HEK293 (cell line): ENCODE results near the gene CXADR.

Experiments used
- IKZF3 ChIP-seq: fragments of 450-650 bp; IDR thresholded peaks from 2 replicates; pipeline ENCODE4 v1.5.0; 2018; ENCODE audit warnings: missing biosample characterization, mild to moderate bottlenecking, missing genetic modification characterization, moderate library complexity
- OVOL3 ChIP-seq: fragments of 450-650 bp; formaldehyde crosslinking; IDR thresholded peaks from 2 replicates; pipeline ENCODE4 v1.5.1; 2016; ENCODE audit warnings: missing biosample characterization, missing genetic modification characterization
- PBX3 ChIP-seq: sonication (generic); formaldehyde crosslinking; IDR thresholded peaks from 2 replicates; pipeline ENCODE4 v1.8.1; 2022; ENCODE audit warnings: mild to moderate bottlenecking, moderate library complexity, missing genetic modification reagents
- PRDM1 ChIP-seq: fragments of 450-650 bp; formaldehyde crosslinking; IDR thresholded peaks from 2 replicates; pipeline ENCODE4; 2016; ENCODE audit warnings: missing biosample characterization, missing genetic modification characterization
- SP7 ChIP-seq: fragments of 450-650 bp; formaldehyde crosslinking; IDR thresholded peaks from 2 replicates; pipeline ENCODE4 v1.5.1; 2016; ENCODE audit warnings: missing biosample characterization, missing genetic modification characterization
- TRIM28 ChIP-seq: IDR thresholded peaks from 2 replicates; pipeline ENCODE4 v1.6.1; 2011; ENCODE audit warnings: low read length, control low read depth, borderline replicate concordance
- ZFP41 ChIP-seq: fragments of 450-650 bp; formaldehyde crosslinking; IDR thresholded peaks from 2 replicates; pipeline ENCODE4 v1.5.1; 2016; ENCODE audit warnings: missing biosample characterization, missing genetic modification characterization, borderline replicate concordance
- ZIC2 ChIP-seq: fragments of 450-650 bp; formaldehyde crosslinking; IDR thresholded peaks from 2 replicates; pipeline ENCODE4 v1.5.1; 2016; ENCODE audit warnings: missing biosample characterization, missing genetic modification characterization
- ZNF114 ChIP-seq: fragments of 450-650 bp; formaldehyde crosslinking; IDR thresholded peaks from 2 replicates; pipeline ENCODE4 v1.5.0; 2017; ENCODE audit warnings: missing biosample characterization, missing genetic modification characterization
- ZNF140 ChIP-seq: fragments of 450-650 bp; formaldehyde crosslinking; IDR thresholded peaks from 2 replicates; pipeline ENCODE4 v1.5.1; 2016; ENCODE audit warnings: missing biosample characterization, missing genetic modification characterization
- ZNF2 ChIP-seq: fragments of 450-650 bp; formaldehyde crosslinking; IDR thresholded peaks from 2 replicates; pipeline ENCODE4 v1.5.1; 2016; ENCODE audit warnings: missing biosample characterization, missing genetic modification characterization
- ZNF214 ChIP-seq: fragments of 450-650 bp; formaldehyde crosslinking; IDR thresholded peaks from 2 replicates; pipeline ENCODE4 v1.5.1; 2017; ENCODE audit warnings: missing biosample characterization, mild to moderate bottlenecking, missing genetic modification characterization, borderline replicate concordance
- ZNF239 ChIP-seq: fragments of 450-650 bp; formaldehyde crosslinking; IDR thresholded peaks from 2 replicates; pipeline ENCODE4 v1.5.1; 2016; ENCODE audit warnings: missing biosample characterization, missing genetic modification characterization
- ZNF24 ChIP-seq: fragments of 450-650 bp; formaldehyde crosslinking; IDR thresholded peaks from 2 replicates; pipeline ENCODE4 v1.5.1; 2016; ENCODE audit warnings: missing biosample characterization, missing genetic modification characterization
- ZNF292 ChIP-seq: fragments of 450-650 bp; formaldehyde crosslinking; IDR thresholded peaks from 2 replicates; pipeline ENCODE4 v1.5.1; 2016; ENCODE audit warnings: low read depth, missing biosample characterization, missing genetic modification characterization, borderline replicate concordance
- ZNF341 ChIP-seq: fragments of 450-650 bp; formaldehyde crosslinking; IDR thresholded peaks from 2 replicates; pipeline ENCODE4; 2016; ENCODE audit warnings: low read depth, missing biosample characterization, missing genetic modification characterization
- ZNF362 ChIP-seq: fragments of 450-650 bp; formaldehyde crosslinking; IDR thresholded peaks from 2 replicates; pipeline ENCODE4 v1.5.1; 2016; ENCODE audit warnings: missing biosample characterization, missing genetic modification characterization
- ZNF473 ChIP-seq: fragments of 450-650 bp; formaldehyde crosslinking; IDR thresholded peaks from 2 replicates; pipeline ENCODE4 v1.5.1; 2017; ENCODE audit warnings: missing biosample characterization, missing genetic modification characterization
- ZNF501 ChIP-seq: fragments of 450-650 bp; formaldehyde crosslinking; IDR thresholded peaks from 2 replicates; pipeline ENCODE4 v1.5.1; 2016; ENCODE audit warnings: missing biosample characterization, missing genetic modification characterization
- ZNF529 ChIP-seq: fragments of 450-650 bp; formaldehyde crosslinking; IDR thresholded peaks from 2 replicates; pipeline ENCODE4 v1.5.1; 2017; ENCODE audit warnings: missing genetic modification characterization, missing biosample characterization; ENCODE audit not compliant: insufficient replicate concordance
- ZNF670 ChIP-seq: fragments of 450-650 bp; formaldehyde crosslinking; IDR thresholded peaks from 2 replicates; pipeline ENCODE4 v1.5.1; 2016; ENCODE audit warnings: missing biosample characterization, missing genetic modification characterization, low read depth
- ZNF701 ChIP-seq: fragments of 450-650 bp; formaldehyde crosslinking; IDR thresholded peaks from 2 replicates; pipeline ENCODE4 v1.5.1; 2016; ENCODE audit warnings: missing biosample characterization, missing genetic modification characterization
- ZNF785 ChIP-seq: fragments of 450-650 bp; formaldehyde crosslinking; IDR thresholded peaks from 2 replicates; pipeline ENCODE4 v1.5.1; 2016; ENCODE audit warnings: missing biosample characterization, missing genetic modification characterization
- ZXDB ChIP-seq: fragments of 450-650 bp; formaldehyde crosslinking; IDR thresholded peaks from 2 replicates; pipeline ENCODE4 v1.5.1; 2016; ENCODE audit warnings: missing biosample characterization, missing genetic modification characterization
- TF ChIP-seq, protein P1 (sequence below): fragments of 450-650 bp; formaldehyde crosslinking; IDR thresholded peaks from 2 replicates; pipeline ENCODE4 v1.5.1; 2017; ENCODE audit warnings: missing biosample characterization, mild to moderate bottlenecking, missing genetic modification characterization, moderate library complexity
- TF ChIP-seq, protein P2 (sequence below): fragments of 450-650 bp; formaldehyde crosslinking; IDR thresholded peaks from 2 replicates; pipeline ENCODE4 v1.5.1; 2017; ENCODE audit warnings: missing biosample characterization, missing genetic modification characterization
- TF ChIP-seq, protein P3 (sequence below): fragments of 450-650 bp; formaldehyde crosslinking; IDR thresholded peaks from 2 replicates; pipeline ENCODE4 v1.5.1; 2016; ENCODE audit warnings: missing biosample characterization, missing genetic modification characterization
- TF ChIP-seq, protein P4 (sequence below): fragments of 450-650 bp; formaldehyde crosslinking; IDR thresholded peaks from 2 replicates; pipeline ENCODE4 v1.5.1; 2016; ENCODE audit warnings: missing biosample characterization, missing genetic modification characterization, low read depth
- TF ChIP-seq, protein P5 (sequence below): fragments of 450-650 bp; formaldehyde crosslinking; optimal IDR thresholded peaks from 2 replicates; pipeline ENCODE3; 2016; ENCODE audit warnings: missing biosample characterization, mild to moderate bottlenecking, missing genetic modification characterization

CXADR gene

GRCh38 chr21:17552410-17552809 is 39.6 kb downstream of the CXADR start (continued):
- TF ChIP-seq ZNF473 (tag by site-specific recombination) (no peak), ZNF140 (tag by site-specific recombination) (no peak), ZNF670 (tag by site-specific recombination) (no peak), ZNF2 (tag by site-specific recombination) (no peak), IKZF3 (no peak), ZIC2 (tag by site-specific recombination) (no peak), ZNF362 (no peak), PBX3 (CRISPR knock-in tag) (no peak), ZNF501 (tag by site-specific recombination) (no peak), ZNF24 (no peak), PRDM1 (tag by site-specific recombination) (no peak), TRIM28 (no peak), ZNF239 (tag by site-specific recombination) (no peak), ZNF292 (no peak), ZNF341 (no peak), ZFP41 (tag by site-specific recombination) (no peak), ZNF785 (tag by site-specific recombination) (no peak), ZXDB (tag by site-specific recombination) (no peak), ZNF114 (tag by site-specific recombination) (no peak), OVOL3 (tag by site-specific recombination) (peak; percentile 74; the same call in 1 of the 2 replicates), SP7 (tag by site-specific recombination) (no peak), ZNF701 (tag by site-specific recombination) (no peak), ZNF529 (tag by site-specific recombination) (no peak), ZNF214 (no peak)
- TF ChIP-seq, protein P1, sequence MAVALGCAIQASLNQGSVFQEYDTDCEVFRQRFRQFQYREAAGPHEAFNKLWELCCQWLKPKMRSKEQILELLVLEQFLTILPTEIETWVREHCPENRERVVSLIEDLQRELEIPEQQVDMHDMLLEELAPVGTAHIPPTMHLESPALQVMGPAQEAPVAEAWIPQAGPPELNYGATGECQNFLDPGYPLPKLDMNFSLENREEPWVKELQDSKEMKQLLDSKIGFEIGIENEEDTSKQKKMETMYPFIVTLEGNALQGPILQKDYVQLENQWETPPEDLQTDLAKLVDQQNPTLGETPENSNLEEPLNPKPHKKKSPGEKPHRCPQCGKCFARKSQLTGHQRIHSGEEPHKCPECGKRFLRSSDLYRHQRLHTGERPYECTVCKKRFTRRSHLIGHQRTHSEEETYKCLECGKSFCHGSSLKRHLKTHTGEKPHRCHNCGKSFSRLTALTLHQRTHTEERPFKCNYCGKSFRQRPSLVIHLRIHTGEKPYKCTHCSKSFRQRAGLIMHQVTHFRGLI (tag by site-specific recombination) = no peak
- TF ChIP-seq, protein P2, sequence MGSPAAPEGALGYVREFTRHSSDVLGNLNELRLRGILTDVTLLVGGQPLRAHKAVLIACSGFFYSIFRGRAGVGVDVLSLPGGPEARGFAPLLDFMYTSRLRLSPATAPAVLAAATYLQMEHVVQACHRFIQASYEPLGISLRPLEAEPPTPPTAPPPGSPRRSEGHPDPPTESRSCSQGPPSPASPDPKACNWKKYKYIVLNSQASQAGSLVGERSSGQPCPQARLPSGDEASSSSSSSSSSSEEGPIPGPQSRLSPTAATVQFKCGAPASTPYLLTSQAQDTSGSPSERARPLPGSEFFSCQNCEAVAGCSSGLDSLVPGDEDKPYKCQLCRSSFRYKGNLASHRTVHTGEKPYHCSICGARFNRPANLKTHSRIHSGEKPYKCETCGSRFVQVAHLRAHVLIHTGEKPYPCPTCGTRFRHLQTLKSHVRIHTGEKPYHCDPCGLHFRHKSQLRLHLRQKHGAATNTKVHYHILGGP (tag by site-specific recombination) = no peak
- TF ChIP-seq, protein P3, sequence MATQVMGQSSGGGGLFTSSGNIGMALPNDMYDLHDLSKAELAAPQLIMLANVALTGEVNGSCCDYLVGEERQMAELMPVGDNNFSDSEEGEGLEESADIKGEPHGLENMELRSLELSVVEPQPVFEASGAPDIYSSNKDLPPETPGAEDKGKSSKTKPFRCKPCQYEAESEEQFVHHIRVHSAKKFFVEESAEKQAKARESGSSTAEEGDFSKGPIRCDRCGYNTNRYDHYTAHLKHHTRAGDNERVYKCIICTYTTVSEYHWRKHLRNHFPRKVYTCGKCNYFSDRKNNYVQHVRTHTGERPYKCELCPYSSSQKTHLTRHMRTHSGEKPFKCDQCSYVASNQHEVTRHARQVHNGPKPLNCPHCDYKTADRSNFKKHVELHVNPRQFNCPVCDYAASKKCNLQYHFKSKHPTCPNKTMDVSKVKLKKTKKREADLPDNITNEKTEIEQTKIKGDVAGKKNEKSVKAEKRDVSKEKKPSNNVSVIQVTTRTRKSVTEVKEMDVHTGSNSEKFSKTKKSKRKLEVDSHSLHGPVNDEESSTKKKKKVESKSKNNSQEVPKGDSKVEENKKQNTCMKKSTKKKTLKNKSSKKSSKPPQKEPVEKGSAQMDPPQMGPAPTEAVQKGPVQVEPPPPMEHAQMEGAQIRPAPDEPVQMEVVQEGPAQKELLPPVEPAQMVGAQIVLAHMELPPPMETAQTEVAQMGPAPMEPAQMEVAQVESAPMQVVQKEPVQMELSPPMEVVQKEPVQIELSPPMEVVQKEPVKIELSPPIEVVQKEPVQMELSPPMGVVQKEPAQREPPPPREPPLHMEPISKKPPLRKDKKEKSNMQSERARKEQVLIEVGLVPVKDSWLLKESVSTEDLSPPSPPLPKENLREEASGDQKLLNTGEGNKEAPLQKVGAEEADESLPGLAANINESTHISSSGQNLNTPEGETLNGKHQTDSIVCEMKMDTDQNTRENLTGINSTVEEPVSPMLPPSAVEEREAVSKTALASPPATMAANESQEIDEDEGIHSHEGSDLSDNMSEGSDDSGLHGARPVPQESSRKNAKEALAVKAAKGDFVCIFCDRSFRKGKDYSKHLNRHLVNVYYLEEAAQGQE (tag by site-specific recombination) = no peak
- TF ChIP-seq, protein P4, sequence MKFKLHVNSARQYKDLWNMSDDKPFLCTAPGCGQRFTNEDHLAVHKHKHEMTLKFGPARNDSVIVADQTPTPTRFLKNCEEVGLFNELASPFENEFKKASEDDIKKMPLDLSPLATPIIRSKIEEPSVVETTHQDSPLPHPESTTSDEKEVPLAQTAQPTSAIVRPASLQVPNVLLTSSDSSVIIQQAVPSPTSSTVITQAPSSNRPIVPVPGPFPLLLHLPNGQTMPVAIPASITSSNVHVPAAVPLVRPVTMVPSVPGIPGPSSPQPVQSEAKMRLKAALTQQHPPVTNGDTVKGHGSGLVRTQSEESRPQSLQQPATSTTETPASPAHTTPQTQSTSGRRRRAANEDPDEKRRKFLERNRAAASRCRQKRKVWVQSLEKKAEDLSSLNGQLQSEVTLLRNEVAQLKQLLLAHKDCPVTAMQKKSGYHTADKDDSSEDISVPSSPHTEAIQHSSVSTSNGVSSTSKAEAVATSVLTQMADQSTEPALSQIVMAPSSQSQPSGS = no peak
- TF ChIP-seq, protein P5, sequence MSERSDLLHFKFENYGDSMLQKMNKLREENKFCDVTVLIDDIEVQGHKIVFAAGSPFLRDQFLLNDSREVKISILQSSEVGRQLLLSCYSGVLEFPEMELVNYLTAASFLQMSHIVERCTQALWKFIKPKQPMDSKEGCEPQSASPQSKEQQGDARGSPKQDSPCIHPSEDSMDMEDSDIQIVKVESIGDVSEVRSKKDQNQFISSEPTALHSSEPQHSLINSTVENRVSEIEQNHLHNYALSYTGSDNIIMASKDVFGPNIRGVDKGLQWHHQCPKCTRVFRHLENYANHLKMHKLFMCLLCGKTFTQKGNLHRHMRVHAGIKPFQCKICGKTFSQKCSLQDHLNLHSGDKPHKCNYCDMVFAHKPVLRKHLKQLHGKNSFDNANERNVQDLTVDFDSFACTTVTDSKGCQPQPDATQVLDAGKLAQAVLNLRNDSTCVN (tag by site-specific recombination) = no peak
